Activated gamma-delta T cell treated with anti-CD3 and anti-CD28 coated beads, Interleukin-2, amount 50 U/mL, for 16 hours (primary cell): Measurements from ENCODE around the gene LGALS8.
A peak's percentile ranks its signal among the peaks of the same experiment; 100 is the strongest.
"Not testable (repeated sequence)": the region's sequence is repeated elsewhere in the genome, so short reads cannot be mapped to it uniquely, and the experiment has no call there.

Source experiments
- DNase-seq: peaks from one replicate; pipeline ENCODE4 v3.0.0-alpha.2; 2020; ENCODE audit warnings: low read depth

The LGALS8 gene

DNA sequence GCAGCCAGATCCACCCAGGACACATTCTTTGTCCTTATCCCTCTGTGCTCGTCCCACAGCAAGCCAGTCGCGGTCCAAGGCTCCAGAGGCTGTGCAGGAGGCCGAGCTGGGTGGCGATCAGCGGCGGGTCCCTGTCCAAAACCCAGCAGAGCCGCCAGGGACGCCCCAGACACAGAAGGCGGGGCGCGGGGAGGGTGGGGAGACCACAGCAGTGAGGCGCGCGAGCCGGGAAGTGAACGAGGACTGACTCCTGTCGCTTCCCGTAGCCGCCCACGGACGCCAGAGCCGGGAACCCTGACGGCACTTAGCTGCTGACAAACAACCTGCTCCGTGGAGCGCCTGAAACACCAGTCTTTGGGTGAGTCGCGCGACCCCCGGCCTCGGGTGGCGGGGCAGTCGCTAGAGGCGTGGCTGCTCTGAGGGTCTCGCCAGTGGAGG is at the start of gene LGALS8:
TSS of gene LGALS8 (plus strand) at position 279 of the 438 bp plus-strand sequence. CDS start 2,089 bp downstream, outside the sequence.
- peak; percentile 66 for DNase-seq

DNA sequence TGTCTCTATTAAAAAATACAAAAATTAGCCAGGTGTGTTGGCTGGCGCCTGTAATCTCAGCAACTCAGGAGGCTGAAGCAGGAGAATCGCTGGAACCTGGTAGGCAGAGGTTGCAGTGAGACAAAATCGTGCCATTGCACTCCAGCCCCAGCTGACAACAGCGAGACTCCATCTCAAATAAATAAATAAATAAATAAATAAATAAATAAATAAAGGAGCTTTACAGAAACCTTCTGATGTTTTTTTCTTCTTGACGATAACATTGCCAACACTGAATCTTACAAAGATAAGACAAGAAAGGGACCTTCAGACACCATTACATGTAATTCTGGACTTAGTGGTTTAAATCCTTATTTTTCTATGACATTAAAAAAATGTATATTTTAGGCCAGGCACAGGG is 47.8 kb upstream of the LGALS8 start:
- DNase-seq, result no peak

DNA sequence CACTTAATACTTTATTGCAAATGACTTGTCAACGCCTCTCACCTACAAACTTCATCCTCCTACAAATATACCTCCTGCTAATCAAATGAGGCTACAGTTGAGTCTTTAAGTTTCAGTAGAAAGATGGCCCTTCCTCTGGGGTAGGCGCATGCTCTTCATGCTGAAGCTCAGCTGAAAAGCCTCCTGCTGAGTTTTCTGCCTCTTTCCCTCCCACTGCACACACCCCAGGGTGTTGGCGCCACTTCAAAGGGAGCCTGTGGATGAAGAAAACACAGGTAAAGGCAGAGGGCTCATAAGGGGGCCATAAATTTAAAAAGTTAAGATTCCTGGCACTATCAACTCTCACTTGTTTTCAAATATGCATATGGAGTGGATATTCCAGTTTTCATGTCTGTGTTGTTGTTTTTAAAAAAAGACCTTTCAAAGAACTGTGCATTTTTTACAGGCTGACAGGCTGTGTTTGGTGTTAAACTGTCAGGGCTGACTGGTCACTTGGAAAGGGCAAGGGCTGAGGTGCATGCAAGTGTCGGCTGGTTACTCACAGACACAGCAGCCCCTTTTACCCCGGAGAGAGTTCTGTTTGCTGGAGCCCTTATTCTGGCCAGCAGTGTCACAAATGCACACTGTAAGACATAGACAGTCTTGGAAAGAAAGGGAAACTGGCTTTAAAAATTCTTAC is 42.9 kb upstream of the LGALS8 start:
- no peak for DNase-seq

DNA sequence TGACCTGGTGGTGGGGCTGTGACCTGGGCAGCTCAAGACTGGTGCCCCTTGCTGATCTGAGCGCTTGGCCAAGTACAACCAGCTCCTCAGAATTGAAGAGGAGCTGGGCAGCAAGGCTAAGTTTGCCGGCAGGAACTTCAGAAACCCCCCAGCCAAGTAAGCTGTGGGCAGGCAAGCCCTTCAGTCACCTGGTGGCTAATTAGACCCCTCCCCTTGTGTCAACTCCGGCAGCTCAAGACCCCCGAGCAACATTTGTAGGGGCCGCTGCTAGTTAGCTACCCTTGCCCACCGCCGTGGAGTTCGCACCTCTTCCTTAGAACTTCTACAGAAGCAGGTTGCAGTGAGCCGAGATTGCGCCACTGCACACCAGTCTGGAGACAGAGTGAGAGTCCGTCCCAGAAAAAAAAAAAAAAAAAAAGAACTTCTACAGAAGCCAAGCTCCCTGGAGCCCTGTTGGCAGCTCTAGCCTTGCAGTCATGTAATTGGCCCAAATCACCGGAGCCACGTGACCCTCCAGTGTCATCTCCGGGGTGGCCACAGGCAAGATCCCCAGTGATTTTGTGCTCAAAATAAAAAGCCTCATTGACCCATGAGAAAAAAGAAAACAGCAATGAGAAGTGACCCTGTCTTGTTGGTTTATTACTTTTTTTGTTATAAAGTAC is 39.3 kb upstream of the LGALS8 start:
- no peak for DNase-seq

DNA sequence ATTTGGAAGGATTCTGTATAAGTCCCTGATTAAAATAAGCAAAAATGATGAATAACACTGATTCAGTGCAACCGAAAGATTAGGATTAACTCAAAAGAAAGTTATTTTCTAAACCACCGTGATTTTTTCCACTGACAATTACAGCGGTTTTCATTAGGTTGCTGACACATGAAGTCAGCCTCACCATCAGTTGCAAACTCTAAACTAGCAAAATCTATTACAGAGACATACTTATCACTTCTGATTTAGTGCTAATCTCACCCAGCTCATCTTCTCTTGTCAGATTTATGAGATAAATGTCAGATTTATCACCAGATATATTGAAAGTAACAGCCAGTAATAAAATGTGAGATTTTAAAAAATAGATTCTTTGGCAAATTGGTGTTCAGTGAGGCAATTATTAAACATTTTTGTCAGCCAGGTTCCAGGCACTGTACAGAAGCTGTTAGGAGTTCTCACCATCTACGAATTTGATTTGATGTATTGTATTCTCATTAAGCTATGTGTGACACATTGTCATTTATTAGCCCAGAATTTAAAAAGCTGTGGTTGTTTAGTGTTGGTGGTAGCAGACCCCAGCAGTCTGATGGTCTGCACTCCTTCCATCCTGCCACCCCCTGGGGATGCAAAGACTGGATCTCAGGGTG is 37.3 kb upstream of the LGALS8 start:
- DNase-seq, result no peak

DNA sequence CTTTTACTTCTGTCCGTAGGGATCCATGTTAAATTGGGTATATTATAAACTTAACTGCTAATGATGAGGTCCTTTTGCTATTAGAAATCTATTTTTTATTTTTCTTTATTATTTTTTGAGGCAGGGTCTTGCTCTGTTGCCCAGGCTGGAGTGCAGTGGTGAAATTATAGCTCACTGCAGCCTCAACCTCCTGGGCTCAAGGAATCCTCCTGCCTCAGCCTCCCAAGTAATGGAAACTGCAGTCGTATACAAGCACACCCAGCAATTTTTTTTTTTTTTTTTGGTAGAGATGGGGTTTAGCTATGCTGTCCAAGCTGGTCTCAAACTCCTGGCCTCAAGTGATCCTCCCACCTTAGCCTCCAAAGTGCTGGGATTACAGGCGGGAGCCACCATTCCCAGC is 34.6 kb upstream of the LGALS8 start:
- DNase-seq, result not testable (repeated sequence)

DNA sequence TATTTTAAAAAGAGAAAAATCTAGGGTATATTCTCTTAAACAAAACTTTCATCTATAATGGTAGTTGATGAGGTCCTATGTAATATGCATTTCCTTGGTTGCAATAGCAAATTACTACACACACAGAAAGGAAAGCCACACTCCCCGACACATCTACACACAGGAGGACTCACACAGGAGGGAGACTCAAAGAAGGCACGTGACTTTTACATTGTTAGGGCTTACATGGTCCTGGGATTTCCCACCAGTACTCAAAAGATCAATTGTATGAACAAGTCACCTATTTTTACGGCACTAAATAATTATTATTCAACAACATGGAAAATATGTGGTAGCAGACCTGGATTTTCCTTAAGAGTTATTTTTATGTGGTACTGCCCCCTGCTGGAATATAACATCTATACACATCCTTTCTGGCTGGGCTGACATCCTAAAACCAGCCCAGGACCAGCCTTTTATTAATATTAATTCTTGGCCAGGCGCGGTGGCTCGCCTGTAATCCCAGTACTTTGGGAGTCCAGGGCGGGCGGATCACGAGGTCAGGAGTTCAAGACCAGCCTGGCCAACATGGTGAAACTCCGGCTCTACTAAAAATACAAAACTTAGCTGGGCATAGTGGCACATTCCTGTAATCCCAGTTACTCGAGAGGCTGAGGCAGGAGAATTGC is 33.9 kb upstream of the LGALS8 start:
- DNase-seq, result no peak

DNA sequence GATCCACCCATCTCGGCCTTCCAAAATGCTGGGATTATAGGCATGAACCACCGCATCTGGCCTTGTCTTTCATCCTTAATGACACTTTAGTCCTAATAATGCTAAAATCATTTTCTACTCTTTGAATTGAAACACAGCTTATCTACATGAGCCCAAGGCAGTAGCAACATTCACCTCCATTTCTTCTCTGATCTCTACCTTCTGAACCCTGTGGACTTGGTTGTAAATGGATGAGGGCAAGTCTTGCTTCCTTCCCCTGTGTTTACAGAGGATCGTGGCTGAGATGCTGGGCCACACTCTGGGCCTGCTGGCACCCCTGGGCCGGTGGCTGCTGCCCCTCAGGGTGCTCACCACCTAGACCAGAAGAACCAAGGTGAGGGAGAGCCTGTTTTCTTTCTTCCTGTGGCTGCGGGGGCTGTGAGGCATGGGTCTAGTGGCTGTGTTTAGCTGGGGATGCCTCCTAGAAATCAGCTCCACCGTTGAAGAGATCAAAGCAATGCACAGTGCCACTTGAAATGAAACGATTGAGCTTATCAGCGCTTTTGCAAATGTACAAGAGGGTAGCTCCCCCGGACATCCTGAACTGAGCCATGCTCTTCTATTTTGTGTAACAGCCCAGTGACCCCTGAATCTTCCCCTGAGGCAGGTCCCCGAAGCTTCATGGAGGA is 32.2 kb upstream of the LGALS8 start:
- no peak for DNase-seq

DNA sequence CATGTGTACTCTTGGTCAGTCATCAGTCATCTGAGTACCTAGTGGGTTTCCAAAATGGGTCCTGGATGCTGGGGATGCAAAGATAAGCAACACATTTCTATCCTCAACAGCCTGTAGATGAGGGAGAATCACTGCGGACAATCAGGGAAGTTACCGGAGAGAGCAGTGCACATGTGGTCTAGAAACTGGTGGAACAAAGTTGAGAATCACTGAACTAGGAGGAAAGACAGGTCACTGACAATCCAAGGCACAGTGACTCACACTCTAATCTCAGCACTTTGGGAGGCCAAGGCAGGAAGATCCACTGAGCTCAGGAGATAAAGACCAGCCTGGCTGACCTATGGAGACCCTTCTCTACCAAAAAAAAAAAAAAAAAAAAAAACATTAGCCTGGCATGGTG is 31.4 kb upstream of the LGALS8 start:
- no peak for DNase-seq

DNA sequence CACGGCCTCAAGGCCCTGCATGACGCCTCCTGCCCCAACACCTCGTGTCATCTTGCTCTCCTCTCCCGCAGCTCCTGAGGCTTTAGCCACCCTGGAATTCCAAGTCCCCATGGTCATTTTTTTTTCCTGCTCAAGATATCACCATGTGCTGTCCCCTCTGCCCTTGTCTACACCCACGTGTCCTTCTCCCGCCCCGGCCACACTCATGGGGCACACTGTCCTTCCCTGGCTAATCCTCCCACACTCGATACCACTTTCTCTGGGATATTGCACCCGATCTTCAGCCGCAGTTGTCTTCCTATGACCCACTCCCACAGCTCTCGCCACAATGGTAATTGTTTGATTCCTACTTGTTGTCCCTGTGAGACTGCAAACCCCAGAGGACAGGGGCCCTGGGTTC is 29.7 kb upstream of the LGALS8 start:
- no peak for DNase-seq

DNA sequence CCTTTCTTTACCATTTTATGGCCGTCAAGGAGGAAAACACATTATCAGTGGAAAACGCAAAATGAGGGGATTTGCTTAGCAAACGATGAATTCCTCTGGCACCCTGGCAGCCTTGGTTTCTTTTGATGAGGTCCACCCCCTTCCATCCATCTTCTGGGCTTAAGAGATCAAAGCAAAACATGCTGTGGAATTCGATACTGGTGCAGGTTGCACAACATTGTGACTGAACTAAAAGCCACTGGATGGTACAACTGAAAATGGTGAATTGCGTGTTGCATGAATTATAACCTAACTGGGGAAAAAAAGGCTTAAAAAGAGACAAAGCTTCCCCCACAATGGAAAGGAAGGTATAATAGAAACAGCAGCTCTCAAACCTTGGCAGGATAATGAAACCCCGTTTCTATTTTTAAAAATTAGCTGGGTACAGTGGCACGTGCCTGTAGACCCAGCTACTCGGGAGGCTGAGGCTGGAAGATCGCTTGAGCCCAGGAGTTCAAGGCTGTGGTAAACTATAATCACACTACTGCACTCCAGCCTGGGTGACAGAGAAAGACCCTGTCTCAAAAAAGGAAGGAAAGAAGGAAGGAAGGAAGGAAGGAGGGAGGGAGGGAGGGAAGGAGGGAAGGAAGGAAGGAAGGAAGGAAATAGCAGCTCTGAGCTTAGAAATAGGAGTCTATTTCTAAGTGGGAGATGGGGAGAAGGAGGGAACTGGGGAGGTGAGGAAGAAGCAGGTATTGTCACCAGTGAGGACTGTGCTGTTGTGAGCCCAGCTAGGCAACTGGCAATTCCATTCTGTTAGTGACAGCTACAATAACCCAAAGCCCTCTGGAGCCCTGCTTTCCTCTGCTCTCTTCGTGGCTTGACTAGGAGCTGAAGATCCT is 29.0 kb upstream of the LGALS8 start:
- DNase-seq, result no peak

DNA sequence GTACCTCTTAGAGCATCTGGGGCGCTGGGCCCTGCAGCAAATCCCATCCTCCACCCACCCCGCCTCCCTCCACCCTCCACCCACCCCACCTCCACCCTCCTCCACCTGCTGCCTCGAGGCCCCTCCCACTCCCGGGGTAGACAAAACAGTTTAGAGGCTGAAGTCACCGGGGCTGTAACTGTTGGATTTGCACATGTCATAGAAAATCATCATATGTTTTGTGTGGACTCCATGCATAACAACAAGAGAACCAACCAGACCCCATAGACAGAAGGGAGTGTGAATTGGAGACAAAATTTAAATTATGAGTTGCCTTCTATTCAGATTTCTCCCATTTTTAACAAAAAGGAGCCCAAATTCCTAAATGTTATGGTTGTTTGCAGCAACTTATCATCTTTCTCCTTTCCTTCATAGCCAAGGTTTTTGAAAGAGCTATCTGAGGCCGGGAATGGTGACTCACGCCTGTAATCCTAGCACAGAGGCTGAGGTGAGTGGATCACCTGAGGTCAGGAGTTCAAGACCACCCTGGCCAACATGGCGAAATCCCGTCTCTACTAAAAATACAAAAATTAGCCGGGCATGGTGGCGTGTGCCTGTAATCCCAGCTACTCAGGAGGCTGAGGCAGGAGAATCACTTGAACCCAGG is 28.2 kb upstream of the LGALS8 start:
- DNase-seq, result no peak

DNA sequence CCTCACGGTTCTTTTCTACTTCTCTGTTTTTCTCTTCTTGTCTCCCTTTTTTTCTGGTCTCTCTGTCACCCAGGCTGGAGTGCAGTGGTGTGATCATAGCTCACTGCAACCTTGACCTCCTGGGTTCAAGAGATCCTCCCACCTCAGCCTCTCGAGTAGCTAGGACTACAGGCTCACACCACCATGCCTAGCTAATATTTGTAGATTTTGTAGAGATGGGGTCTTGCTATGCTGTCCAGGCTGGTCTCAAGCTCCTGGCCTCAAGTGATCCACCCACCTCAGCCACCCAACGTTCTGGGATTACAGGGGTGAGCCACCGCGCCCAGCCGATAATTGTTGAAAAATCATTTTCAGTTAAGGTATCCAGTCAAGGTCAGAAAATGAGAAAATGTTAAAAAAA is 25.9 kb upstream of the LGALS8 start:
- no peak for DNase-seq

DNA sequence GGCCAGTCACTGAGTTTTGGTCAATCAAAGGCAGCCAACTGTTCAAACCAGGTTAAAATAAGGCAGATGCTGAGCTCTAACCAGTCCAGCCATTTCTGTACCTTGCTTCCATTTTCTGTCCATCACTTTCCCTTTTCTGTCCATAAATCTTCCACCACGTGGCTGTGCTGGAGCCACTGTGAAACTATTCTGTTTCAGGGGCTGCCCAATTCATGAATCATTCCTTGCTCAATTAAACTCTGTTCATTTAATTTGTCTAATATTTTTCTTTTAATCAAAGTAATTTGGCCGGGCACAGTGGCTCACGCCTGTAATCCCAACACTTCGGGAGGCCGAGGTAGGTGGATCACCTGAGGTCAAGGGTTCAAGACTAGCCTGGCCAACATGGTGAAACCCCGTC is 22.7 kb upstream of the LGALS8 start:
- no peak for DNase-seq

DNA sequence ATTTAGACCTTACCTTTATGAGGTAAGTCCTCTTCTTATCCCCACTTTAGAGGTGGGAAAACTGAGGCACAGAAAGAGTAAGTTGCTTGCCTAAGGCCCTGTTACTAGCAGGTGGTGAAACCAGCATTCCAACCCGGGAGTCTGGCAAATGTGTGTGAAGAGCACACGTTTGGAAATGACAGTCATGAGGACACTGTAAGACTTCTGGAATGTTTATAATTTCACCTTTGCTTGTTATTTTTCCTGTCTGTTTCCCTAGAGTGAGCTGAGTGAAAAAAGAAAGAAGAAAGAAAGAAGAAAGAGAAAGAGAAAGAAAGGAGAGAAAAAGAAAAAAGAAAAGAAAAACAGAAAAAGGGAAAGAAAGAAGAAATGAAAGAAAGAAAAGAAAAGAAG is 21.2 kb upstream of the LGALS8 start:
- no peak for DNase-seq

DNA sequence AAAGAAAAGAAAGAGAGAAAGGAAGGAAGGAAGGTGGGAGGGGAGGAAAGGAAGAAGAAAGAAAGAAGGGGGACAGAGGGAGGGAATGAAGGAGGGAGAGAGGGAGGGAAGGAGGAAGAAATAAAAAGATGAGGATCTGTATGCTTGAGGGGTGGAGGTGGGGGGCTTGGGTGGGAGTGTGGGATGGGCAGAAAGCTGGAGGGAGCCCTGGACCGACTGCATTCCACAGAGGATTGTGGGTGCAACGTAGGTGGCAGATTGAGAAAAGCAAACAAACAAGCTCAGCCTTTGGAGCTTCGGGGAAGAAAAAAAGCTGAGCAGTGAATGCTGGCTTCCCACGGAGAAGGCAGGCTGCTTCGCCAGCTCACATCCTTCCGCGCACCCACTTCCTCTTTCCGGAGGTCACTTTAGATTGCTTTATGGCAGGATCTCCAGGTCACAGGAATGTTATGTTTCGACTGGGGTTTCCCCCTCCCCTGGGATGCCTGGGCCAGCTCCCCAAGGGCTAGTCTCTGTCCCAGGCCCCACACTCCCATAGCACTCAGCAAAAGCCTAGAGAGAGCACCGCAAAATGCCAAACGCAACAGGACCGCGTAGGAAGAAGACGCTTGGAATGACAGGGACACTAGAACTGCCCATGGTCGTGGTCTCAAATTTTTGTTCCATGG is 20.7 kb upstream of the LGALS8 start:
- DNase-seq, result no peak

DNA sequence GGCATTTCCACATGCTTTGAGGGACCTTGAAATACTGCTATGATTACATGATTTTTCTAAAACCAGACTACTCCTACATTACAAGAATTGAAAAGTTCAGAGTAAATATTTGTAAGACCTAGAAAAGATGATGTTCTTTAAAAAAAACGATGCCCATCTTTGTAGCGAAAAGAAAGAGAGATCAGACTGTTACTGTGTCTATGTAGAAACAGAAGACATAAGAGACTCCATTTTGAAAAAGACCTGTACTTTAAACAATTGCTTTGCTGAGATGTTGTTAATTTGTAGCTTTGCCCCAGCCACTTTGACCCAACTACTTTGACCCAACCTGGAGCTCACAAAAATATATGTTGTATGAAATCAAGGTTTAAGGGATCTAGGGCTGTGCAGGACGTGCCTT is 19.4 kb upstream of the LGALS8 start:
- DNase-seq, result not testable (repeated sequence)

DNA sequence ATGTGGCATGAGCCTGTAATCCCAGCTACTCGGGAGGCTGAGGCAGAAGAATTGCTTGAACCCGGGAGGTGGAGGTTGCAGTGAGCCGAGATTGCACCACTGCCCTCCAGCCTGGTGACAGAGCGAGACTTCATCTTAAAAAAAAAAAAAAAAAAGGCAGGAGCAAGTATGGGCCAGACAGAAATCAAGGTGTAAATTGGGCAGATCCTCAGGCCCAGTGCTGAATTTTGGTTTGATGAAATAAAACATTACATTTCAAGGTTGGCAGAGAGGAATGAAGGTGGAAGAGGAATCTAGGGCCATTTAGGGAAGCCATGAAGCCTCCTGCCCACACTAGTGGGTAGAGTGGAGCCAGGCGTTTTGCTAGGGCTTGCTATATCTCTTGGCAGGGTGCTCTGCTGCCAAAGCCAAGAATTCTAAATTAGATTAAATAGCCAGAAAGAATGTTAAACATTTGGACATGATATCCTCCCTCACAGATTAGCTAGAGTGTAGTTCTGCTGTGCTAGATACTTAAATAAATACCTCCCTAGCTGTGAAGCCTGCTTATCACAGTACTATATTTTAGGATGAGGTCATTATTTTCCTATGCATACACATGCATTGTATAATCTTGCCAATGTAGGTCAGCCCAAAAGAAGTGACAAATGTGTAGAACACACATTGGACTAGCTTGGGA is 16.6 kb upstream of the LGALS8 start:
- DNase-seq, result no peak

DNA sequence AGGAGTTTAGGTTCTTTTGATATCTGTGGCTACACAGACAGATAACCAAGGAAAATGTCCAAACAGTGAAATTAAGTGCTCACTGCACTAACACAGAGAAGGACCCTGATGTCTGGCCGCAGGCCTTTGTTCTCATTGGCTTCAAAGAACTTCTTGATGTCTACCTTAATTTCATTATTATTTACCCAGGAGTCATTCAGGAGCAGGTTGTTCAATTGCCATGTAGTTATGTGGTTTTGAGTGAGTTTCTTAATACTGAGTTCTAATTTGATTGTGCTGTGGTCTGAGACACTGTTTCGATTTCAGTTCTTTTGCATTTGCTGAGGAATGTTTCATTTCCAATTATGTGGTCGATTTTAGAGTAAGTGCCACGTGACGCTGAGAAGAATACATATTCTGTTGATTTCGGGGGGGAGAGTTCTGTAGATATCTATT is 15.2 kb upstream of the LGALS8 start:
- no peak for DNase-seq

DNA sequence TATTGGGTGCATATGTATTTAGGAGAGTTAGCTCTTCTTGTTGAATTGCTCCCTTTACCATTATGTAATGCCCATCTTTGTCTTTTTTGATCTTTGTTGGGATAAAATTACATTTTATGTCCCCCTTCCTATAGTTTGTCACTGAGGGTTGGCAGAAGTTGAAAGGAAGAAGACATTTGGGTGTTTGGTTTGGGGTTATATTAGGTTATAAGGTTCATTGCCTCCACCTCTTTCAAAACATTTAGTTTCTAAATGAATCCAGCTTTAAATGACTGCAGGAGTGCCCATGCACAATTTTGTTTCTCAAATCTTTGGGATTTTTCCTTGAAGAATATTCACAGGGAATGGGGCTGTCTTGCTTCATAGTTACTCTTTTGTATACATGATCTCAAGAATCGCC is 14.6 kb upstream of the LGALS8 start:
- no peak for DNase-seq
